ENCODE measurements around the gene PATL1. TPM values are rescaled to one million over a fixed set of nuclear protein-coding genes. Genes with fewer than 3 reads are reported as not detected.
A peak's percentile ranks its signal among the peaks of the same experiment; 100 is the strongest.
"Not testable (repeated sequence)": the region's sequence is repeated elsewhere in the genome, so short reads cannot be mapped to it uniquely, and the experiment has no call there.

PATL1 gene
- total RNA-seq, 1 experiment from 2014 or later, result 8.4 TPM

- no peaks in the 10 kb centered on the region for H3K9me3 ChIP-seq
- peaks cover 77% of the 10 kb centered on the region for H3K36me3 ChIP-seq
- H3K27me3 ChIP-seq, result no peaks in the 10 kb centered on the region
- no peak overlapping the region for H3K4me3 ChIP-seq
- no peak for DNase-seq
Observed at GRCh38 chr11:59644528-59644927, 24.3 kb downstream of the PATL1 start.

DNA sequence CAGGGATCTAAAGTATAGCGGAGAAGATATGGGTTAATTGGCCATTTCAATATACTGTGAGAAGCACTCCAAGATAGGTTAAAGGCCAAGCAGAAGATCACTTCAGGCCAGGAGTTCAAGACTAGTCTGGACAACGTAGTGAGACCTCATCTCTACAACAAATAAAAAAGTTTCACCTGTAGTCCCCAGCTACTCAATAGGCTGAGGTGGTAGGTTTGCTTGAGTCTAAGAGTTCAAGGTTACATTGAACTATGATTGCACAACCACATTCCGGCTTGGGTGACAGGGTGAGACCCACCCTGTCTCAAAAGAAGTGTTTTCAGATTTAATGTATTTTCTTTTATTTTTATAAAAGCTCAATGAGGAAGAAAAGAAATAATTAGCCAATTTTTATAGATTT is 25.4 kb downstream of the PATL1 start:
- Histone ChIP-seq H3K9me3 (no peaks in the 10 kb centered on the region), H3K27me3 (no peaks in the 10 kb centered on the region), H3K36me3 (peaks cover 77% of the 10 kb centered on the region), H3K4me3 (no peak overlapping the region)
- DNase-seq, result no peak

GRCh38 chr11:59641156-59641555 is 27.7 kb downstream of the PATL1 start:
- Histone ChIP-seq H3K27me3 (no peaks in the 10 kb centered on the region), H3K36me3 (peaks cover 84% of the 10 kb centered on the region), H3K9me3 (no peaks in the 10 kb centered on the region), H3K4me3 (no peak overlapping the region)
- DNase-seq, result no peak

DNA sequence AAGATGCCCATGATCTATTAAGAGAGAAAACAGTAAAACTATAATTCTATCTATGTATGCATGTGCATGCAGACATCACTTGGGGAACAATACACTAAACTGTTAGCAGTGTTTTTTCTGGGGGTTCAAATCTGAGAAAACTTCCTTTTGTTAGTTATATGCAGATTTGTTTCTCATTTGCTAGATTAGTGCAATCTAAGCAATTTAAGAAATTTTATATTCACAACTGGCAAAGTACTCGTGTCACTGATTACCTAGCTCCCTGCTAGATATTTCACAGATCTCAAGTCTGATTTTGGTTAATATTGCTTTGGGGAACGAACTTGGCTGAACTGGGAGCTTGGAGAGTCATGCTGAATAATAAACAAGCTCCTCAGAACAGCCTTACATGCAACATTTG is 38.3 kb downstream of the PATL1 start:
- no peaks in the 10 kb centered on the region for H3K9me3 ChIP-seq
- DNase-seq, result no peak
- no peaks in the 10 kb centered on the region; the same call in 1 of the 2 replicates for H3K36me3 ChIP-seq
- H3K27me3 ChIP-seq, result no peaks in the 10 kb centered on the region
- H3K4me3 ChIP-seq, result no peak overlapping the region

DNA sequence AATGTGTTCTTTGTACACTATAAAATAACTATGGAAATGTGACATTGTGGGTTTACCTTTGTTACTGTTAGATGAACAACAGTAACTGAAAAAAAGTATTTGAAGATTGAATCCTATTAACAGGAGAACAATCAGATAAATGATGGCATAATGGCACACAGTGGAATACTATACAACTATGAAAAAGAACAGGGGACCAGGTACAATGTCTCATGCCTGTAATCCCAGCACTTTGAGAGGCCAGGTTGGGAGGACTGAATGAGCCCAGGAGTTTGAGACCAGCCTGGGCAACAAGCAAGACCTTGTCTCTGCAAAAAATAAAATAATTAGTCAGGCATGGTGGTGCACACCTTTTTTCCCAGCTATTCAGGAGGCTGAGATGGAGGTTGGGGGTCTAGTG is 38.8 kb downstream of the PATL1 start:
- DNase-seq, result no peak
- Histone ChIP-seq H3K9me3 (no peaks in the 10 kb centered on the region), H3K27me3 (no peaks in the 10 kb centered on the region), H3K36me3 (no peaks in the 10 kb centered on the region; the same call in 1 of the 2 replicates), H3K4me3 (no peak overlapping the region)

GRCh38 chr11:59626969-59627368 is 41.9 kb downstream of the PATL1 start:
- DNase-seq, H3K9me3 ChIP-seq, H3K36me3 ChIP-seq, H3K27me3 ChIP-seq, H3K4me3 ChIP-seq: not testable (repeated sequence)

- H3K9me3 ChIP-seq, result no peaks in the 10 kb centered on the region
- H3K27me3 ChIP-seq, result no peaks in the 10 kb centered on the region
- no peak for DNase-seq
- H3K4me3 ChIP-seq, result no peak overlapping the region
- no peaks in the 10 kb centered on the region for H3K36me3 ChIP-seq
Observed at GRCh38 chr11:59625703-59626102, 43.1 kb downstream of the PATL1 start.

DNA sequence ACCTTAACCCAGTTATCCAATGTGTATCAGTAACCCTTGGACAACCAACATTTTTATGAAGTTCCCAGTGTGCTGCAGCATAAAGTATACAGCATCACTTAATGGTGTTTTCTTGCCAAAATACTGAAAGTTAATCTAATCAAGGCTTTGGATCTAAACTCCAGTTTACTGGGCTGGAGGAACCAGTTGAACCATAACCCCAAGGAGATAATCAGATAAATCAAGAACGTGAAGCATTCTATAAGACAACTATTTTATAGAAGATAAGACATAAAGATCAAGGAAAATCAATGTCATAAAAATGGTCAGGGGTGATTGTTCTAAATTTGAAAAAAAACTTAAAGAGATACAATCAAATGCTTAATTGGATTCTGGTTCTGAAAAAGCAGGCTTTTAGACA is 51.0 kb downstream of the PATL1 start:
- H3K4me3 ChIP-seq, result no peak overlapping the region
- DNase-seq, result no peak
- H3K36me3 ChIP-seq, result peaks cover 9% of the 10 kb centered on the region
- no peaks in the 10 kb centered on the region for H3K9me3 ChIP-seq
- no peaks in the 10 kb centered on the region for H3K27me3 ChIP-seq

DNA sequence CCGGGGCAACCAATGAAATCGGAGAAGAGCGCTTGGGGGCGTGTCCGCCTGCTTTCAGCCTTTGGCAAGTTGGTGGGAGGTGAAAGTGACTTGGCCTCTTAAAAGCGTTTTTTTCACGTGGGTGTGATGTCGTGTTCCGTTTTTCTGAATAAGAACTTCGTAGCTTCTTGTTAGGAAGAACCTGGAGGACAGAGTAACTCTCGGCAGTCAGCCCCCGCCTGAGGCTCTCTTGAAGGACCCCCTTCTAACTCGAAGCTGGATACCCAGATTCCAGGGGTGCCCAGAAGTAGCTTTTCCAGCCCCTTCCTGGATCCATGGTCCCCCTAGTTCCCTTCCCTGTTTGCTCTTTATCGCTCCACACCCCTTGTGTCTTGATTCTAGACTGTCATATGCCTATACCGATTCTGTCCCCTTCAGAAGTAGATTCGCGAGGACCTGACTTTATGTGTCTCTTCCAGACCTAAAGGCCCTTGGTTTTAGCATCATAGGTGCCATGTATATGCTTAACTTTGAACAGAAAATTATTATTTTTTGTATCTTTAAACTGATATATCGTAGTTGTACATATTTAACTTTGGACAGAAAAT is 52.3 kb downstream of the PATL1 start:
- no peaks in the 10 kb centered on the region for H3K27me3 ChIP-seq
- peak overlapping the region; percentile 78 for H3K4me3 ChIP-seq
- peaks cover 13% of the 10 kb centered on the region for H3K36me3 ChIP-seq

DNA sequence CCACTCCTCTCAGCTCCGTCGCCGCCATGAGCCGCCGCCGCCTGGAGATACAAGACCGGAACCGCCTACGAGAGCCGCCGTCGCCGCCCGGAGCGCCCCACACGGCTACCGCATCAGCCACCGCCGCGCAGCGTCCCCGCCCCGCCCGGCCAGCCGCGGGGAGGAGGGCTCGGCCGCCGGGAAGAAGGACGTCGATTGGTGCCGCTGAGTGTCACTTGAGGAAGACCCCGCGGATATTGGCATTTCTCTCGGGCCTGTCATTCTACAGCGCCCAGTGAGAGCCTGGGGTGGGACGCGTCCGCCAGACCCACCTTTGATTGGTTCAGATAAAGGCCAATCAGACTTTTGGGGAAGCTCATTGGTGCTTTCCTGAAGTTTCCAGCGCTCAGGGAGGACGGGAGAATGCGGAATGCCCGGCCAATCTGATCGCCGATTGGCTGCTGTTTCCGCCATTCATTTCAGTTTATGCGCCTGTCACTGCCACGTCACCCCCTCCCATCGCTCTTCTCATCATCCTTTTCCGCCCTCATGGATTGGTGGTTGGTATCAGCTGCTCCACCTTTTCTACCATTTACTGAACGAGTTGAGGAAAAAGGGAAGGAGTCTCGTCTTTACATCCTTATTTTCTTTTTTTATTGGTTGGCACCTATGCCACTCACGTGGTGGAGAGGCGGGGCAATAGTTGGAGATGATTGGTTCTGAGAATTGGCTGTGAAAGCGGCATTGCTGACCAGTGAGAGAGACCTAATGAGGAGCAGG is 53.0 kb downstream of the PATL1 start, which contains the start of gene OSBP:
Gene OSBP, minus strand, starts transcription at position 138 of the 759 bp plus-strand sequence. Its CDS starts 110 bp downstream, at position 28.
- peak within 1 kb of the TSS; percentile 78 for H3K4me3 ChIP-seq
- peak; percentile 100 for DNase-seq
- H3K36me3 ChIP-seq, result peaks cover 16% of the 10 kb centered on the region
- no peaks in the 10 kb centered on the region for H3K27me3 ChIP-seq
- H3K9me3 ChIP-seq, result no peaks in the 10 kb centered on the region

More for the DNA sequence above, 52.3 kb downstream of the PATL1 start:
- no peak for DNase-seq
- no peaks in the 10 kb centered on the region for H3K9me3 ChIP-seq

GRCh38 chr11:59615120-59615636 is 53.7 kb downstream of the PATL1 start:
- peak; percentile 15 for DNase-seq
- no peaks in the 10 kb centered on the region for H3K27me3 ChIP-seq
- H3K4me3 ChIP-seq, result peak overlapping the region; percentile 78
- H3K36me3 ChIP-seq, result peaks cover 20% of the 10 kb centered on the region
- no peaks in the 10 kb centered on the region for H3K9me3 ChIP-seq

DNA sequence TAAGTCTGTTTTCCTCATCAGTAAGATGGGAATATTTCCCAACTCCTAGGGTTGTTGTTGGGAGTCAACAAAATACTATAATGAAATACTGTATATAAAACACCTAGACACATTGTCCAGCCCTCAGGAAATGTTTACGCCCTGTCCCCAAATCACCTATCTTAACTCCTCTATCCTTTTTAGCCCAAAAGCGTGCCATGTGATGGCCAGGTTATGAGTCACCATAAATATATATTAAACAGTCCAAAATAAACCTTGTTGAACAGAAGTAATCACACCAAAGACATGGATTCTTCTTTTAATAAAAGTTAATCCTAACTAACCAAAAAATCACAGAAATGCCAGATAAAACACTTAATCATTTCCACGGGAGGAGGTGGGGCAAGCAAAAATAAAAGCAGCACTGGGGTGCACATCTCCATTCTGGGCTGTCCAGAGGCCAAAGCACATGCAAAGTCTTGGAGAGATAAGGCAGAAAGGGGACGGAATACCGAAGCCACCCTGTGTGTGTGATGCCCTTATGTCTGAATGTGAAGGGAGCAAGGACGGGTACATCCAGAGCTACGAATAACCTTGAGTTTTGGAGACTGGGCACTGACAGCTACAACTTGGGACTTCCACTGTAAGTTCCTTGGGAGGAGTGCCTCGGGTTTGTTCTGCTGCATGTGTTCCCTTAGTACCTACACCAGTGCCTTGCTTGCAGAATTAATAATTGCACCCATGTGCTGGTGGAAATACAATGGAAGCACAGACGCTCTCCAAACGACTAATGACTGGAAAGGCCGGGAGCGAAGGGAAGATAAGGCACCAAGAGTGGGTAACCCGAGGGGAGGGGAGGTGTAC is 54.3 kb downstream of the PATL1 start:
- Histone ChIP-seq H3K4me3 (peak overlapping the region; percentile 78), H3K27me3 (no peaks in the 10 kb centered on the region), H3K36me3 (peaks cover 26% of the 10 kb centered on the region), H3K9me3 (no peaks in the 10 kb centered on the region)
- peak; percentile 1 for DNase-seq

- Histone ChIP-seq H3K27me3 (no peaks in the 10 kb centered on the region), H3K9me3 (no peaks in the 10 kb centered on the region), H3K4me3 (no peak overlapping the region), H3K36me3 (peaks cover 51% of the 10 kb centered on the region)
- DNase-seq, result no peak
Observed at GRCh38 chr11:59611570-59612565, 57.0 kb downstream of the PATL1 start.

DNA sequence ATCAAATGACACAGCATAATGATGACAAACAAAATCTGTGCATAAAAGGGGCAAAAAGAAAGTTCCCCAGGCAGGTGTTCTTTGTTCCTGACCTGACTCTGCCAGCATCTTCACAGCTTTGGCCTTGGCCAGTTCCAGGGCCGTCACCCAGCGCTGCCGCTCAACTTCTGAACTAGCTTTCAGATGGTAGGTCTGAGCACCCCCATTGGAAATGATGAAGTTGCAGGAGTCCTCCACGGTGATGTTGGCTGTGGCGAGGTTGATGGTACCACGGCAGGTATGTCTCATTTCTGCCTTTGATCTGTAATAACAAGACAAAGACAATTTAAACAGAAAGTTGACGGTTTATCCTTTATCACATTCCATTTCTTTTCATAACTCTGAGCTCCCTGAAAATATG is 58.5 kb downstream of the PATL1 start:
- Histone ChIP-seq H3K4me3 (no peak overlapping the region), H3K27me3 (no peaks in the 10 kb centered on the region), H3K9me3 (no peaks in the 10 kb centered on the region), H3K36me3 (peaks cover 67% of the 10 kb centered on the region)
- DNase-seq, result no peak

DNA sequence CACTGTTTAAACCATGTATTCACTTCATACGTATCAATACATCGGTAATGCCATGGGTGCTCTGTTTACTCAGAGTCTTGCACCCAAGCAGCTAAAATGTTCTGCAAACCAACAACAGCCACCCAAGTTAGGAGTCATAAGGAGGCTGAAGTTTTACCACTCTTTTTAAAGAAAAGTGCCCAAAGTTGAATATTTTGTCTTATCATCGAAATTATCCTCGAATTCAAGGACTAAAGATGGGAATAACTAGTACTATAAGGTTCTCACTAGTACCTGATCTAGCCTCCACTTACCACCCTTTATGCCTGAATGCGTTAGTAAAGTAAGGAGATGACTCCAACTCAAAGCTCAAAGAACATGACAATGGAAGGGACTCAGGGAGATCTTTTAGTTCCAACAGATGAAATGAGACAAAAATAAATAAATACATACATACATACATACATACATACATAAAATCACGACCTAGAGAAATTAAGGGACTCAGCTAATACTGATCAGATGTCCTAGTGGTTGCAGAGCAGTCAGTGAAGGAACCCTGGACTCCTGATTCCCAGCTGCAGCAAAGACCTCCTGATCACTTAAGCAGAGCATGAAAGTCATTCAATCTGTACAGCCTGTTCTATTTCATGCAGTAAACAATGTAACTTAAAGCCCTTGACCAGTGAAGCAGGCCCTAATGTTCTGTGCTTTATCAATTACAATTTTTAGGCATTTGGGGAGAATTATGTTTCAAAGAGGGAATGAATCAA is 61.0 kb downstream of the PATL1 start:
- Histone ChIP-seq H3K4me3 (no peak overlapping the region), H3K9me3 (no peaks in the 10 kb centered on the region), H3K36me3 (peaks cover 67% of the 10 kb centered on the region), H3K27me3 (no peaks in the 10 kb centered on the region)
- no peak for DNase-seq

All from MG63 (cell line).